Body of pancreas (tissue), 4 donors: ENCODE results near the gene RBM33.

Source experiments
- POLR2A ChIP-seq, 3 donors: fragments of 450-650 bp; IDR thresholded peaks; one replicate each; pipeline ENCODE4 v1.6.1; 2016; ENCODE audit warnings: antibody characterized with exemption in 3 of 3, mild to moderate bottlenecking in 2 of 3
- TF ChIP-seq, protein P1 (sequence below), 7 experiments: fragments of 450-650 bp in 4 of 7; fragments of 200-600 bp in 3 of 7; sonication (generic) in 3 of 7; IDR thresholded peaks; one replicate each; pipeline ENCODE4 v1.5.1; 2016 to 2019; ENCODE audit warnings: antibody characterized with exemption in 7 of 7

DNA sequence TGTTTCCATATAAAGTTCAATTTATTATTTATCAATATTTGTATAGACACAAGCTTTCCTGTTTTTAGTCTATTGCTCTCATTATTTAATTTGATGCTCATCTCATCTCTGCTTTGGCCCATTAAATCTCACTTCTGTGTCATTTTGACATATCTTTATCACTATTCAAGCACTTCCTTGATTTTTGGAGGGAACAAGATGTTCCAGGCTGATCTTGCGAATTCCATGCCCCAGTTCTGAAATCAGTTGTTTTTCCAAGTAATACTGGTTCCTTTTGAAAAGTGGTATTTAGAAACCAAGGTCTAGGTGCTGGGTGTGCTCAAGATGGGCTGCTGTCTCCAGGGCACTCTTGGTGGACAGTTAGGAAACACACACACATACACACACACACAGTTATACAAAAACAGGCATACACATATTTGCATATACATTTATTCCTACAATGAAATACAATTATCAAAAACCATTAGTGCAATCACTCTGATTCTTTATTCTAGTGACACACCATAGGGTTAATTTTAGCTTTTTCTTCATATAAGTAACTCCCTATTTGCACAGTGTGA is 4.4 kb upstream of the RBM33 start:
- TF ChIP-seq, protein P1, sequence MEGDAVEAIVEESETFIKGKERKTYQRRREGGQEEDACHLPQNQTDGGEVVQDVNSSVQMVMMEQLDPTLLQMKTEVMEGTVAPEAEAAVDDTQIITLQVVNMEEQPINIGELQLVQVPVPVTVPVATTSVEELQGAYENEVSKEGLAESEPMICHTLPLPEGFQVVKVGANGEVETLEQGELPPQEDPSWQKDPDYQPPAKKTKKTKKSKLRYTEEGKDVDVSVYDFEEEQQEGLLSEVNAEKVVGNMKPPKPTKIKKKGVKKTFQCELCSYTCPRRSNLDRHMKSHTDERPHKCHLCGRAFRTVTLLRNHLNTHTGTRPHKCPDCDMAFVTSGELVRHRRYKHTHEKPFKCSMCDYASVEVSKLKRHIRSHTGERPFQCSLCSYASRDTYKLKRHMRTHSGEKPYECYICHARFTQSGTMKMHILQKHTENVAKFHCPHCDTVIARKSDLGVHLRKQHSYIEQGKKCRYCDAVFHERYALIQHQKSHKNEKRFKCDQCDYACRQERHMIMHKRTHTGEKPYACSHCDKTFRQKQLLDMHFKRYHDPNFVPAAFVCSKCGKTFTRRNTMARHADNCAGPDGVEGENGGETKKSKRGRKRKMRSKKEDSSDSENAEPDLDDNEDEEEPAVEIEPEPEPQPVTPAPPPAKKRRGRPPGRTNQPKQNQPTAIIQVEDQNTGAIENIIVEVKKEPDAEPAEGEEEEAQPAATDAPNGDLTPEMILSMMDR (IDR thresholded peaks at IDR 0.05), result no peak
- TF ChIP-seq POLR2A (IDR thresholded peaks at IDR 0.05), result no peak
